GM23338 (cell line): ENCODE measurements around the gene ODAD2. TPM values are rescaled to one million over a fixed set of nuclear protein-coding genes. Genes with fewer than 3 reads are reported as not detected.
A peak's percentile ranks its signal among the peaks of the same experiment; 100 is the strongest.

Experiments
- ATAC-seq: fragments of 200-7000 bp; cut with Tn5 transposase; 3 replicates; pipeline ENCODE4 v1.9.1; 2020
- DNase-seq: peaks from one replicate; pipeline ENCODE4 v3.0.0-alpha.2; 2015; ENCODE audit warnings: low spot score
- H2AFZ ChIP-seq: fragments of 200-600 bp; sonication (generic); 2 replicates; pipeline ENCODE4 v1.8.0; 2016; ENCODE audit warnings: antibody characterized with exemption, mild to moderate bottlenecking, moderate library complexity
- H3F3A ChIP-seq: fragments of 200-600 bp; sonication (generic); replicated peaks from 2 replicates; pipeline ENCODE4 v1.8.0; 2017; ENCODE audit warnings: antibody characterized with exemption, mixed run types, low read depth
- H3K27ac ChIP-seq: fragments of 200-600 bp; sonication (generic); 2 replicates; pipeline ENCODE4 v1.6.1; 2016; ENCODE audit warnings: low read depth
- H3K27me3 ChIP-seq: fragments of 200-600 bp; sonication (generic); 2 replicates; pipeline ENCODE4 v1.8.0; 2016; ENCODE audit warnings: mild to moderate bottlenecking, mixed run types, moderate library complexity; ENCODE audit not compliant: insufficient read depth
- H3K36me3 ChIP-seq: fragments of 200-600 bp; sonication (generic); 2 replicates; pipeline ENCODE4 v1.8.0; 2016; ENCODE audit warnings: mild to moderate bottlenecking; ENCODE audit not compliant: insufficient read depth
- H3K4me1 ChIP-seq: fragments of 200-600 bp; sonication (generic); 2 replicates; pipeline ENCODE4 v1.8.0; 2016; ENCODE audit warnings: mild to moderate bottlenecking, moderate library complexity; ENCODE audit not compliant: insufficient read depth
- H3K4me2 ChIP-seq: fragments of 200-600 bp; sonication (generic); 2 replicates; pipeline ENCODE4 v1.7.1; 2017; ENCODE audit warnings: mixed run types
- H3K4me3 ChIP-seq: fragments of 200-600 bp; sonication (generic); 2 replicates; pipeline ENCODE4 v1.6.1; 2016; ENCODE audit warnings: mixed run types
- H3K79me2 ChIP-seq: fragments of 200-600 bp; sonication (generic); replicated peaks from 2 replicates; pipeline ENCODE4 v1.8.0; 2017; ENCODE audit warnings: mild to moderate bottlenecking; ENCODE audit not compliant: insufficient read depth
- H3K9me2 ChIP-seq: fragments of 200-600 bp; sonication (generic); 2 replicates; pipeline ENCODE4 v1.8.0; 2017; ENCODE audit not compliant: insufficient read depth
- H4K20me1 ChIP-seq: fragments of 200-600 bp; sonication (generic); replicated peaks from 2 replicates; pipeline ENCODE4 v1.8.0; 2017; ENCODE audit warnings: mild to moderate bottlenecking; ENCODE audit not compliant: insufficient read depth
- H3K27ac Mint-ChIP-seq: 2 replicates; pipeline ENCODE4 v1.8.0; 2020; ENCODE audit warnings: inconsistent platforms, mild to moderate bottlenecking, moderate library complexity, mixed read lengths
- H3K27me3 Mint-ChIP-seq: 3 replicates; pipeline ENCODE4 v1.8.0; 2022; ENCODE audit warnings: low read depth, mild to moderate bottlenecking, moderate library complexity, mixed read lengths, inconsistent platforms; ENCODE audit not compliant: insufficient read depth, poor library complexity
- H3K36me3 Mint-ChIP-seq: 3 replicates; pipeline ENCODE4 v1.8.0; 2021; ENCODE audit warnings: low read depth, mild to moderate bottlenecking, inconsistent platforms, moderate library complexity, mixed read lengths
- H3K4me1 Mint-ChIP-seq: 3 replicates; pipeline ENCODE4 v1.8.0; 2020; ENCODE audit warnings: mild to moderate bottlenecking, inconsistent platforms, mixed read lengths
- H3K4me3 Mint-ChIP-seq: 3 replicates; pipeline ENCODE4 v1.8.0; 2021; ENCODE audit warnings: moderate library complexity, mild to moderate bottlenecking, inconsistent platforms, mixed read lengths
- H3K9me3 Mint-ChIP-seq: 3 replicates; pipeline ENCODE4 v1.8.0; 2020; ENCODE audit warnings: moderate library complexity, mild to moderate bottlenecking, inconsistent platforms, mixed read lengths
- CREB1 ChIP-seq: fragments of 250-450 bp; sonication (Bioruptor Pico); IDR thresholded peaks from 2 replicates; pipeline ENCODE4 v1.5.0; 2020; ENCODE audit warnings: low read depth, mild to moderate bottlenecking, moderate library complexity
- EZH2phosphoT487 ChIP-seq: fragments of 200-600 bp; sonication (generic); IDR thresholded peaks from one replicate; pipeline ENCODE4 v1.8.1; 2018; ENCODE audit warnings: antibody characterized with exemption; ENCODE audit not compliant: unreplicated experiment
- JUNB ChIP-seq: IDR thresholded peaks from one replicate; pipeline ENCODE4 v1.6.1; 2016; ENCODE audit warnings: antibody characterized with exemption; ENCODE audit not compliant: unreplicated experiment
- NANOG ChIP-seq: IDR thresholded peaks from 2 replicates; pipeline ENCODE4 v1.6.1; 2016; ENCODE audit warnings: antibody characterized with exemption, borderline replicate concordance
- POLR2AphosphoS5 ChIP-seq: IDR thresholded peaks from 2 replicates; pipeline ENCODE4 v1.6.1; 2016; ENCODE audit warnings: antibody characterized with exemption, low read depth
- STAT1 ChIP-seq: IDR thresholded peaks from one replicate; pipeline ENCODE4 v1.6.1; 2016; ENCODE audit warnings: antibody characterized with exemption; ENCODE audit not compliant: unreplicated experiment
- ZNF114 ChIP-seq: fragments of 250-450 bp; sonication (Bioruptor Pico); IDR thresholded peaks from 2 replicates; pipeline ENCODE4 v1.5.0; 2020; ENCODE audit warnings: mild to moderate bottlenecking, moderate library complexity
- ZNF331 ChIP-seq: fragments of 250-450 bp; sonication (Bioruptor Pico); IDR thresholded peaks from 2 replicates; pipeline ENCODE4 v1.5.0; 2020; ENCODE audit warnings: low read depth, mild to moderate bottlenecking, moderate library complexity
- long read RNA-seq: library from polyadenylated mRNA; unstranded; transcript quantifications from one replicate; pipeline ENCODE4 v2.0.0, GENCODE V29; 2020; ENCODE audit not compliant: unreplicated experiment
- polyA plus RNA-seq: library from polyadenylated mRNA; unstranded; fragments of >200 nt; fragmentation: Nextera tagmentation; extraction: Ambion mirVana; gene quantifications from 2 replicates; pipeline ENCODE4 v1.2.1, GENCODE V29; 2016
- total RNA-seq: library from RNA; depleted of rRNA; stranded (reverse); fragments of >200 nt; shearing (Covaris generic); gene quantifications from 2 replicates; pipeline ENCODE4 v1.2.3, GENCODE V29; 2014; rRNA removed
- TF ChIP-seq, protein P1 (sequence below): IDR thresholded peaks from one replicate; pipeline ENCODE4 v1.6.1; 2018; ENCODE audit warnings: antibody characterized with exemption; ENCODE audit not compliant: unreplicated experiment
- TF ChIP-seq, protein P2 (sequence below): IDR thresholded peaks from 2 replicates; pipeline ENCODE4 v1.6.1; 2016; ENCODE audit warnings: antibody characterized with exemption
- TF ChIP-seq, protein P3 (sequence below), 2 experiments: fragments of 200-600 bp in 1 of 2; sonication (generic) in 1 of 2; conservative IDR thresholded peaks; 2 replicates each; pipeline versions ENCODE4 v1.5.1 to v1.6.1; 2016 to 2017; ENCODE audit warnings: antibody characterized with exemption in 2 of 2, low read depth in 2 of 2, mild to moderate bottlenecking in 2 of 2, moderate library complexity in 1 of 2

ODAD2 gene, protein sequence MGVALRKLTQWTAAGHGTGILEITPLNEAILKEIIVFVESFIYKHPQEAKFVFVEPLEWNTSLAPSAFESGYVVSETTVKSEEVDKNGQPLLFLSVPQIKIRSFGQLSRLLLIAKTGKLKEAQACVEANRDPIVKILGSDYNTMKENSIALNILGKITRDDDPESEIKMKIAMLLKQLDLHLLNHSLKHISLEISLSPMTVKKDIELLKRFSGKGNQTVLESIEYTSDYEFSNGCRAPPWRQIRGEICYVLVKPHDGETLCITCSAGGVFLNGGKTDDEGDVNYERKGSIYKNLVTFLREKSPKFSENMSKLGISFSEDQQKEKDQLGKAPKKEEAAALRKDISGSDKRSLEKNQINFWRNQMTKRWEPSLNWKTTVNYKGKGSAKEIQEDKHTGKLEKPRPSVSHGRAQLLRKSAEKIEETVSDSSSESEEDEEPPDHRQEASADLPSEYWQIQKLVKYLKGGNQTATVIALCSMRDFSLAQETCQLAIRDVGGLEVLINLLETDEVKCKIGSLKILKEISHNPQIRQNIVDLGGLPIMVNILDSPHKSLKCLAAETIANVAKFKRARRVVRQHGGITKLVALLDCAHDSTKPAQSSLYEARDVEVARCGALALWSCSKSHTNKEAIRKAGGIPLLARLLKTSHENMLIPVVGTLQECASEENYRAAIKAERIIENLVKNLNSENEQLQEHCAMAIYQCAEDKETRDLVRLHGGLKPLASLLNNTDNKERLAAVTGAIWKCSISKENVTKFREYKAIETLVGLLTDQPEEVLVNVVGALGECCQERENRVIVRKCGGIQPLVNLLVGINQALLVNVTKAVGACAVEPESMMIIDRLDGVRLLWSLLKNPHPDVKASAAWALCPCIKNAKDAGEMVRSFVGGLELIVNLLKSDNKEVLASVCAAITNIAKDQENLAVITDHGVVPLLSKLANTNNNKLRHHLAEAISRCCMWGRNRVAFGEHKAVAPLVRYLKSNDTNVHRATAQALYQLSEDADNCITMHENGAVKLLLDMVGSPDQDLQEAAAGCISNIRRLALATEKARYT
- total RNA-seq (2.1 and 6.5 TPM in 2 replicates), polyA plus RNA-seq (2.6 and 3.4 TPM in 2 replicates)
- long read RNA-seq, partial matches to known transcripts, result 0 of 3 reads
- long read RNA-seq, other reads (novel, unspliced or antisense), result 2 of 3 reads

DNA sequence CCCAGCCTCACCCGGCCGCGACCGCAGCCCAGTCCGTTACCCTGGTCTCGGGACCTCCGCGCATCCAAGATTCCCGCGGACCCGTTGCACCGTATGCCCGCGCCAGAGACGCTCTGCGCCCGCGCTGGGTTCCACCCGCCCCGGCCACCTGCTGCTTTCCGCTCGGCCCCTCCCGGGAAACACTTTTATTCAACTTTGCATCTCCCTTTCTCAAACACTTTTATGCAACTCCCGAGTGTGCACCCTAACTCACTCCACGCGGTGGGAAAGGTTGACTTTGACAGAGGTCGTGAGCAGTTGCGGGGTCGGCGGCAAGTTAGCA, at the start of gene ODAD2:
Gene ODAD2, minus strand, starts transcription at position 126 of the 322 bp plus-strand sequence. CDS start 3,937 bp downstream, outside the sequence.
- H3K27ac Mint-ChIP-seq, result peak within 1 kb of the TSS; percentile 84
- Histone ChIP-seq H3K36me3 (no peaks in the 10 kb centered on the region), H3F3A (no peaks in the 10 kb centered on the region), H3K27ac (no peak within 1 kb of the TSS), H4K20me1 (no peaks in the 10 kb centered on the region), H3K4me2 (peak within 1 kb of the TSS; percentile 80), H3K9me2 (no peaks in the 10 kb centered on the region), H3K4me1 (peaks cover 28% of the 10 kb centered on the region), H2AFZ (peak within 1 kb of the TSS; percentile 100), H3K4me3 (peak within 1 kb of the TSS; percentile 81), H3K27me3 (peaks cover 14% of the 10 kb centered on the region; the same call in 1 of the 2 replicates), H3K79me2 (no peaks in the 10 kb centered on the region)
- no peaks in the 10 kb centered on the region for H3K9me3 Mint-ChIP-seq
- H3K27me3 Mint-ChIP-seq, result peaks cover 8% of the 10 kb centered on the region
- H3K4me1 Mint-ChIP-seq, result peaks cover 41% of the 10 kb centered on the region
- ATAC-seq (no peak), DNase-seq (peak; percentile 70)
- H3K4me3 Mint-ChIP-seq, result peak within 1 kb of the TSS; percentile 88
- H3K36me3 Mint-ChIP-seq, result no peaks in the 10 kb centered on the region
- TF ChIP-seq EZH2phosphoT487 (no peak), POLR2AphosphoS5 (no peak), JUNB (no peak), NANOG (no peak), ZNF331 (no peak), CREB1 (CRISPR knock-in tag) (no peak), ZNF114 (CRISPR knock-in tag) (no peak), STAT1 (no peak)
- TF ChIP-seq, protein P1, sequence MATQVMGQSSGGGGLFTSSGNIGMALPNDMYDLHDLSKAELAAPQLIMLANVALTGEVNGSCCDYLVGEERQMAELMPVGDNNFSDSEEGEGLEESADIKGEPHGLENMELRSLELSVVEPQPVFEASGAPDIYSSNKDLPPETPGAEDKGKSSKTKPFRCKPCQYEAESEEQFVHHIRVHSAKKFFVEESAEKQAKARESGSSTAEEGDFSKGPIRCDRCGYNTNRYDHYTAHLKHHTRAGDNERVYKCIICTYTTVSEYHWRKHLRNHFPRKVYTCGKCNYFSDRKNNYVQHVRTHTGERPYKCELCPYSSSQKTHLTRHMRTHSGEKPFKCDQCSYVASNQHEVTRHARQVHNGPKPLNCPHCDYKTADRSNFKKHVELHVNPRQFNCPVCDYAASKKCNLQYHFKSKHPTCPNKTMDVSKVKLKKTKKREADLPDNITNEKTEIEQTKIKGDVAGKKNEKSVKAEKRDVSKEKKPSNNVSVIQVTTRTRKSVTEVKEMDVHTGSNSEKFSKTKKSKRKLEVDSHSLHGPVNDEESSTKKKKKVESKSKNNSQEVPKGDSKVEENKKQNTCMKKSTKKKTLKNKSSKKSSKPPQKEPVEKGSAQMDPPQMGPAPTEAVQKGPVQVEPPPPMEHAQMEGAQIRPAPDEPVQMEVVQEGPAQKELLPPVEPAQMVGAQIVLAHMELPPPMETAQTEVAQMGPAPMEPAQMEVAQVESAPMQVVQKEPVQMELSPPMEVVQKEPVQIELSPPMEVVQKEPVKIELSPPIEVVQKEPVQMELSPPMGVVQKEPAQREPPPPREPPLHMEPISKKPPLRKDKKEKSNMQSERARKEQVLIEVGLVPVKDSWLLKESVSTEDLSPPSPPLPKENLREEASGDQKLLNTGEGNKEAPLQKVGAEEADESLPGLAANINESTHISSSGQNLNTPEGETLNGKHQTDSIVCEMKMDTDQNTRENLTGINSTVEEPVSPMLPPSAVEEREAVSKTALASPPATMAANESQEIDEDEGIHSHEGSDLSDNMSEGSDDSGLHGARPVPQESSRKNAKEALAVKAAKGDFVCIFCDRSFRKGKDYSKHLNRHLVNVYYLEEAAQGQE, result no peak
- TF ChIP-seq, protein P2, sequence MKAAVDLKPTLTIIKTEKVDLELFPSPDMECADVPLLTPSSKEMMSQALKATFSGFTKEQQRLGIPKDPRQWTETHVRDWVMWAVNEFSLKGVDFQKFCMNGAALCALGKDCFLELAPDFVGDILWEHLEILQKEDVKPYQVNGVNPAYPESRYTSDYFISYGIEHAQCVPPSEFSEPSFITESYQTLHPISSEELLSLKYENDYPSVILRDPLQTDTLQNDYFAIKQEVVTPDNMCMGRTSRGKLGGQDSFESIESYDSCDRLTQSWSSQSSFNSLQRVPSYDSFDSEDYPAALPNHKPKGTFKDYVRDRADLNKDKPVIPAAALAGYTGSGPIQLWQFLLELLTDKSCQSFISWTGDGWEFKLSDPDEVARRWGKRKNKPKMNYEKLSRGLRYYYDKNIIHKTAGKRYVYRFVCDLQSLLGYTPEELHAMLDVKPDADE, result no peak
- TF ChIP-seq, protein P3, sequence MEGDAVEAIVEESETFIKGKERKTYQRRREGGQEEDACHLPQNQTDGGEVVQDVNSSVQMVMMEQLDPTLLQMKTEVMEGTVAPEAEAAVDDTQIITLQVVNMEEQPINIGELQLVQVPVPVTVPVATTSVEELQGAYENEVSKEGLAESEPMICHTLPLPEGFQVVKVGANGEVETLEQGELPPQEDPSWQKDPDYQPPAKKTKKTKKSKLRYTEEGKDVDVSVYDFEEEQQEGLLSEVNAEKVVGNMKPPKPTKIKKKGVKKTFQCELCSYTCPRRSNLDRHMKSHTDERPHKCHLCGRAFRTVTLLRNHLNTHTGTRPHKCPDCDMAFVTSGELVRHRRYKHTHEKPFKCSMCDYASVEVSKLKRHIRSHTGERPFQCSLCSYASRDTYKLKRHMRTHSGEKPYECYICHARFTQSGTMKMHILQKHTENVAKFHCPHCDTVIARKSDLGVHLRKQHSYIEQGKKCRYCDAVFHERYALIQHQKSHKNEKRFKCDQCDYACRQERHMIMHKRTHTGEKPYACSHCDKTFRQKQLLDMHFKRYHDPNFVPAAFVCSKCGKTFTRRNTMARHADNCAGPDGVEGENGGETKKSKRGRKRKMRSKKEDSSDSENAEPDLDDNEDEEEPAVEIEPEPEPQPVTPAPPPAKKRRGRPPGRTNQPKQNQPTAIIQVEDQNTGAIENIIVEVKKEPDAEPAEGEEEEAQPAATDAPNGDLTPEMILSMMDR (conservative IDR thresholded peaks at IDR 0.05; ENCODE audit: low read depth in 2 of 2), result no peak
